Calu3 (cell line): ENCODE measurements around the gene CACTIN. TPM values are rescaled to one million over a fixed set of nuclear protein-coding genes. Genes with fewer than 3 reads are reported as not detected.

Experiments used
- BruUV-seq: library from RNA; stranded (reverse); fragments of 400-500 nt; replicated peaks from 2 replicates; lab custom pipeline; 2021; lab: Mats Ljungman, UMichigan
- CTCF ChIA-PET: fragments of 300-600 bp; sonication (Branson Sonifier 250); formaldehyde crosslinking; loops from one replicate; lab custom pipeline; 2022; ENCODE audit warnings: antibody characterized with exemption; lab: Charles Lee
- DNase-seq: peaks from one replicate; pipeline ENCODE4 v3.0.0; 2022
- H3K27ac Mint-ChIP-seq: one replicate; pipeline ENCODE4 v1.8.0; 2022; ENCODE audit warnings: mixed read lengths; ENCODE audit not compliant: unreplicated experiment
- H3K27me3 Mint-ChIP-seq: one replicate; pipeline ENCODE4 v1.8.0; 2022; ENCODE audit warnings: mixed read lengths; ENCODE audit not compliant: unreplicated experiment
- H3K36me3 Mint-ChIP-seq: one replicate; pipeline ENCODE4 v1.8.0; 2022; ENCODE audit warnings: mild to moderate bottlenecking, moderate library complexity, mixed read lengths; ENCODE audit not compliant: insufficient read depth, unreplicated experiment
- H3K4me1 Mint-ChIP-seq: one replicate; pipeline ENCODE4 v1.8.0; 2022; ENCODE audit warnings: mild to moderate bottlenecking, low read depth, mixed read lengths; ENCODE audit not compliant: unreplicated experiment
- H3K4me3 Mint-ChIP-seq: one replicate; pipeline ENCODE4 v1.8.0; 2022; ENCODE audit warnings: mild to moderate bottlenecking, low read depth, moderate library complexity, mixed read lengths; ENCODE audit not compliant: unreplicated experiment
- H3K9me3 Mint-ChIP-seq: one replicate; pipeline ENCODE4 v1.8.0; 2022; ENCODE audit warnings: low read depth, mixed read lengths; ENCODE audit not compliant: unreplicated experiment
- CTCF ChIP-seq: fragments of 200-600 bp; IDR thresholded peaks from one replicate; pipeline ENCODE4 v1.8.0; 2022; ENCODE audit warnings: antibody characterized with exemption; ENCODE audit not compliant: unreplicated experiment
- intact Hi-C: fragments of 100-400 bp; cut with micrococcal nuclease; formaldehyde crosslinking; loops from one replicate; pipeline ENCODE4 v1.10.0; 2022; ENCODE audit not compliant: unreplicated experiment
- total RNA-seq: library from RNA; stranded (reverse); gene quantifications from 2 replicates; pipeline ENCODE4 v1.2.3, GENCODE V29; 2022

CACTIN gene
- total RNA-seq, 1 experiment from 2014 or later, result 21.4 TPM

GRCh38 chr19:3639479-3639878, 12.9 kb upstream of the CACTIN start:
- no peak for TF ChIP-seq CTCF
- Mint-ChIP-seq H3K36me3 (peaks cover 12% of the 10 kb centered on the region), H3K27ac (no peak overlapping the region), H3K9me3 (no peaks in the 10 kb centered on the region), H3K4me1 (no peaks in the 10 kb centered on the region), H3K27me3 (no peaks in the 10 kb centered on the region), H3K4me3 (no peak overlapping the region)
- DNase-seq, result no peak
- CTCF ChIA-PET, result no interaction called here
- no TSS peak for BruUV-seq
- intact Hi-C loops, result no loop called here

- CTCF ChIA-PET, result no interaction called here
- DNase-seq, result no peak
- Mint-ChIP-seq H3K36me3 (peaks cover 11% of the 10 kb centered on the region), H3K9me3 (no peaks in the 10 kb centered on the region), H3K27ac (no peak overlapping the region), H3K4me1 (no peaks in the 10 kb centered on the region), H3K27me3 (no peaks in the 10 kb centered on the region), H3K4me3 (no peak overlapping the region)
- BruUV-seq, result no TSS peak
- intact Hi-C loops, result no loop called here
- no peak for TF ChIP-seq CTCF
These were observed 11.9 kb upstream of the CACTIN start for GRCh38 chr19:3638208-3639193.

- peaks cover 6% of the 10 kb centered on the region for H3K36me3 Mint-ChIP-seq
- no peaks in the 10 kb centered on the region for H3K27me3 Mint-ChIP-seq
- DNase-seq, result no peak
- BruUV-seq, result no TSS peak
- H3K4me1 Mint-ChIP-seq, result no peaks in the 10 kb centered on the region
- H3K4me3 Mint-ChIP-seq, result no peak overlapping the region
- intact Hi-C loops, result no loop called here
- H3K9me3 Mint-ChIP-seq, result no peaks in the 10 kb centered on the region
- H3K27ac Mint-ChIP-seq, result no peak overlapping the region
- no peak for TF ChIP-seq CTCF
- CTCF ChIA-PET, result no interaction called here
These were observed 11.0 kb upstream of the CACTIN start for GRCh38 chr19:3637621-3638020.

GRCh38 chr19:3636962-3637361, 10.4 kb upstream of the CACTIN start:
- H3K36me3 Mint-ChIP-seq, result peaks cover 6% of the 10 kb centered on the region
- no peak for TF ChIP-seq CTCF
- H3K27me3 Mint-ChIP-seq, result no peaks in the 10 kb centered on the region
- no peak for DNase-seq
- no peak overlapping the region for H3K27ac Mint-ChIP-seq
- intact Hi-C loops, result no loop called here
- CTCF ChIA-PET, result no interaction called here
- H3K4me3 Mint-ChIP-seq, result no peak overlapping the region
- H3K9me3 Mint-ChIP-seq, result no peaks in the 10 kb centered on the region
- BruUV-seq, result no TSS peak
- no peaks in the 10 kb centered on the region for H3K4me1 Mint-ChIP-seq
